Testis (tissue), 3 donors: ENCODE measurements around the gene AAK1. TPM values are rescaled to one million over a fixed set of nuclear protein-coding genes. Genes with fewer than 3 reads are reported as not detected.

ENCODE experiments used
- DNase-seq: peaks from one replicate; pipeline ENCODE4 v3.0.0-alpha.2; 2019
- H3K27ac ChIP-seq, 2 donors: fragments of 200-600 bp; sonication (generic); one replicate each; pipeline ENCODE4 v1.5.1; 2019
- H3K27me3 ChIP-seq: fragments of 200-600 bp; sonication (generic); one replicate; pipeline ENCODE4 v1.5.1; 2019
- H3K36me3 ChIP-seq: fragments of 200-600 bp; sonication (generic); one replicate; pipeline ENCODE4 v1.5.1; 2017; ENCODE audit warnings: low read depth; ENCODE audit errors: missing control alignments
- H3K4me1 ChIP-seq: fragments of 200-600 bp; sonication (generic); one replicate; pipeline ENCODE4 v1.5.1; 2019
- H3K4me3 ChIP-seq, 2 donors: fragments of 200-600 bp; sonication (generic); one replicate each; pipeline ENCODE4 v1.5.1; 2017 to 2019
- H3K9me3 ChIP-seq: fragments of 200-600 bp; sonication (generic); one replicate; pipeline ENCODE4 v1.5.1; 2017
- CTCF ChIP-seq, 3 experiments: fragments of 450-650 bp in 2 of 3; fragments of 200-600 bp in 1 of 3; sonication (generic) in 1 of 3; IDR thresholded peaks; one replicate each; pipeline ENCODE4 v1.5.1; 2016 to 2019; ENCODE audit warnings: antibody characterized with exemption in 3 of 3, mild to moderate bottlenecking in 2 of 3, moderate library complexity in 1 of 3
- POLR2A ChIP-seq: fragments of 450-650 bp; IDR thresholded peaks from one replicate; pipeline ENCODE4 v1.6.1; 2017; ENCODE audit warnings: antibody characterized with exemption, mild to moderate bottlenecking, moderate library complexity
- WGBS, 2 donors: methylation state at CpG; one replicate each; pipeline ENCODE4 v1.1.5; 2018; 5-methylcytosine and 5-hydroxymethylcytosine counted together
- intact Hi-C: fragments of 100-400 bp; cut with DNase I; formaldehyde crosslinking; loops from one replicate; pipeline ENCODE4 v1.15.1; 2023; ENCODE audit warnings: low total_unique reads
- polyA plus RNA-seq: library from polyadenylated mRNA; stranded (reverse); fragments of 350-450 nt; fragmentation: Illumina TruSeq; extraction: RNeasy Lipid Tissue Mini Kit (QIAGEN cat#74804); gene quantifications from one replicate; pipeline ENCODE4 v1.2.3, GENCODE V29; 2014; ENCODE audit warnings: low read depth, low replicate concordance; ENCODE audit not compliant: insufficient read depth
- total RNA-seq, 2 donors: library from RNA; depleted of rRNA; stranded (reverse); fragments of >200 nt; gene quantifications; one replicate each; pipeline ENCODE4 v1.2.3, GENCODE V29; 2016

Gene AAK1
- total and polyA plus RNA-seq, 3 donors from 2014 or later = 20.3 to 62.1 (median 47.9) TPM

- no peak overlapping the region for H3K27ac ChIP-seq
- H3K36me3 ChIP-seq = no peaks in the 10 kb centered on the region
- H3K27me3 ChIP-seq = no peaks in the 10 kb centered on the region
- no peak overlapping the region for H3K4me3 ChIP-seq
- no peak for DNase-seq
- H3K4me1 ChIP-seq = no peaks in the 10 kb centered on the region
- no peak for TF ChIP-seq CTCF (IDR thresholded peaks at IDR 0.05)
- no peak for TF ChIP-seq POLR2A
- no peaks in the 10 kb centered on the region for H3K9me3 ChIP-seq
- intact Hi-C loops = loop anchor here (10.0 kb wide), 1 partner anchor 147 kb away; no protein-coding TSS in a partner anchor
- WGBS, 2 donors = 76 to 88% methylated on average over 6 of the region's 6 CpGs
These were observed 75.6 kb downstream of the AAK1 start for GRCh38 chr2:69567909-69568300.

- no peak overlapping the region for H3K4me3 ChIP-seq
- WGBS, 2 donors = 89 to 91% methylated on average over 3 of the region's 3 CpGs
These were observed 76.2 kb downstream of the AAK1 start for GRCh38 chr2:69567157-69567908.

GRCh38 chr2:69566669-69567068 lies 76.9 kb downstream of the AAK1 start:
- H3K36me3 ChIP-seq = no peaks in the 10 kb centered on the region
- DNase-seq = no peak
- no peak overlapping the region for H3K27ac ChIP-seq
- TF ChIP-seq CTCF (IDR thresholded peaks at IDR 0.05) (no peak), POLR2A (no peak)
- H3K4me3 ChIP-seq = no peak overlapping the region
- WGBS, 2 donors = 91 to 92% methylated on average over 4 of the region's 4 CpGs
- H3K4me1 ChIP-seq = no peaks in the 10 kb centered on the region
- intact Hi-C loops = loop anchor here (10.0 kb wide), 1 partner anchor 148 kb away; no protein-coding TSS in a partner anchor
- H3K27me3 ChIP-seq = no peaks in the 10 kb centered on the region
- H3K9me3 ChIP-seq = no peaks in the 10 kb centered on the region

More at GRCh38 chr2:69567157-69567908, 76.2 kb downstream of the AAK1 start:
- DNase-seq = no peak
- Histone ChIP-seq H3K27ac (no peak overlapping the region), H3K9me3 (no peaks in the 10 kb centered on the region), H3K36me3 (no peaks in the 10 kb centered on the region), H3K27me3 (no peaks in the 10 kb centered on the region), H3K4me1 (no peaks in the 10 kb centered on the region)
- intact Hi-C loops = loop anchor here (10.0 kb wide), 1 partner anchor 147 kb away; no protein-coding TSS in a partner anchor
- no peak for TF ChIP-seq CTCF (IDR thresholded peaks at IDR 0.05)
- TF ChIP-seq POLR2A = no peak

GRCh38 chr2:69565431-69565839 lies 78.1 kb downstream of the AAK1 start:
- 55 to 100% methylated on average over 1 to 3 of the region's 3 CpGs for WGBS, 2 donors
- Histone ChIP-seq H3K4me3 (no peak overlapping the region), H3K4me1 (no peaks in the 10 kb centered on the region), H3K36me3 (no peaks in the 10 kb centered on the region), H3K9me3 (no peaks in the 10 kb centered on the region), H3K27me3 (no peaks in the 10 kb centered on the region), H3K27ac (no peak overlapping the region)
- intact Hi-C loops = loop anchor here (10.0 kb wide), 1 partner anchor 149 kb away; no protein-coding TSS in a partner anchor
- DNase-seq = peak; percentile 68
- TF ChIP-seq CTCF (IDR thresholded peaks at IDR 0.05) = peak in 2 of 3 experiments; percentile 58 to 78
- TF ChIP-seq POLR2A = no peak
